GM10266 (cell line): ENCODE measurements around the gene WFDC2.
A peak's percentile ranks its signal among the peaks of the same experiment; 100 is the strongest.

ENCODE experiments used
- DNase-seq: peaks from one replicate; pipeline ENCODE4 v3.0.0; 2012; ENCODE audit errors: extremely low spot score
- TF ChIP-seq, protein P1 (sequence below): IDR thresholded peaks from 2 replicates; pipeline ENCODE4 v1.5.1; 2012; ENCODE audit warnings: mild to moderate bottlenecking, low read depth; ENCODE audit not compliant: control insufficient read depth, insufficient read depth; ENCODE audit errors: missing control alignments

The WFDC2 gene, protein sequence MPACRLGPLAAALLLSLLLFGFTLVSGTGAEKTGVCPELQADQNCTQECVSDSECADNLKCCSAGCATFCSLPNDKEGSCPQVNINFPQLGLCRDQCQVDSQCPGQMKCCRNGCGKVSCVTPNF

DNA sequence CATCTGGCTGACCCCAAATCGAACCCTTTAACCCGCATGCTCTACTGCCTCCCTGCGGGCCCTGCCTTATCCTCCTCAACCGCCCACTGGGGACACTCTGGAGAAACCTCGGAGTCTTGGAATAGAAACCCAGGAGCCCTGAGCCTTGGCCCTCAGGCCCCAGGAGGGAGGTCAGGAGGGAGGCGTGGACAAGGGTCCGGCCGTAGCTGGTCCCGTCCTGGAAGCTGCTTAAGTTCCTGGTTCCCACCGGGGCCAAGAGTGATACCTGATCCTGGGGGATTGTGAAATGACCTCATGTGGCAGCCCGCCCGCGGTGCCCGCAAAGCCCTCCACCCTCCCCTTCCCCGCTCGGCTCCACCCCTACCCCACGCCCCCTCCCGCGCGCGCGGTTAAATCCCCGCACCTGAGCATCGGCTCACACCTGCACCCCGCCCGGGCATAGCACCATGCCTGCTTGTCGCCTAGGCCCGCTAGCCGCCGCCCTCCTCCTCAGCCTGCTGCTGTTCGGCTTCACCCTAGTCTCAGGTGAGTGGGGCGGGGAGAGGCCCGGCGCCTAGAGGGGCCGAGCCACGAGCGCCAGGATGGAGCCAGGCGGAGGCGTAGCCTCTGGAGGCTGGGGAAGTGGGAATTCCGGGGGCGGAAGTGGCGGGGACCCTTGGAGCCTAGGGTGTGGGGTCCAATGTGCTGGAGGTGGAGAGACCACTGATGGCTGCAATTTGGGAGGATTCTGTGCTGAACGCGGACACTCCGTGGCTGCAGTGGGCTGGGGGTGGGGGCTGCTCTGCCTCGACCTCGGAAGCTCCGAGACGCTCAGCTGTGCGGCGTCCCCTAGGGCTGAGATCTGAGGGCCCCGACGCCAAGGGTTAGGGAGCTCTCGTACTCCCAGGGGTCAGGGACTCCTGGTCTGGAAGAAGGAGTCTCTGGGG is at the start of gene WFDC2:
Gene WFDC2, plus strand, starts transcription at position 418 of the 926 bp plus-strand sequence. Its CDS starts 29 bp downstream, at position 447.
- no peak for DNase-seq
- TF ChIP-seq, protein P1, sequence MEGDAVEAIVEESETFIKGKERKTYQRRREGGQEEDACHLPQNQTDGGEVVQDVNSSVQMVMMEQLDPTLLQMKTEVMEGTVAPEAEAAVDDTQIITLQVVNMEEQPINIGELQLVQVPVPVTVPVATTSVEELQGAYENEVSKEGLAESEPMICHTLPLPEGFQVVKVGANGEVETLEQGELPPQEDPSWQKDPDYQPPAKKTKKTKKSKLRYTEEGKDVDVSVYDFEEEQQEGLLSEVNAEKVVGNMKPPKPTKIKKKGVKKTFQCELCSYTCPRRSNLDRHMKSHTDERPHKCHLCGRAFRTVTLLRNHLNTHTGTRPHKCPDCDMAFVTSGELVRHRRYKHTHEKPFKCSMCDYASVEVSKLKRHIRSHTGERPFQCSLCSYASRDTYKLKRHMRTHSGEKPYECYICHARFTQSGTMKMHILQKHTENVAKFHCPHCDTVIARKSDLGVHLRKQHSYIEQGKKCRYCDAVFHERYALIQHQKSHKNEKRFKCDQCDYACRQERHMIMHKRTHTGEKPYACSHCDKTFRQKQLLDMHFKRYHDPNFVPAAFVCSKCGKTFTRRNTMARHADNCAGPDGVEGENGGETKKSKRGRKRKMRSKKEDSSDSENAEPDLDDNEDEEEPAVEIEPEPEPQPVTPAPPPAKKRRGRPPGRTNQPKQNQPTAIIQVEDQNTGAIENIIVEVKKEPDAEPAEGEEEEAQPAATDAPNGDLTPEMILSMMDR: peak; percentile 10

DNA sequence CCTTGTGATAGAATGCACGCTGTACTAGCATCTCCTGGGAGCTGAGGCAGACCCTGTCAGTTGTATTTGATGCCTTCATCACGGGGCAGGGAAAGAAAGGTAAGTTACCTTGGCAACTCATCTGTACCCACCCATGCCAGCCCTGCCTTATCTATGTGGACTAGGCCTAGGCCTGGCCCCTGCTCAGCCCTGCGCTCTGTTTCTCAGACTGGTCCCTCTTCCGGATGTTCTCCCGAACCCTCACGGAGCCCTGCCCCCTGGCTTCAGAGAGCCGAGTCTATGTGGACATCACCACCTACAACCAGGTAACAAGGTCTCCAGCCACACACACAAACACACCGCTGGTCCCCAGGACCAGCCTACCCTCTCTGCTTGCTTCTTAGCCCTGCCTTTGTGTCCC is 49.4 kb upstream of the WFDC2 start:
- TF ChIP-seq, protein P1: no peak
- DNase-seq: no peak

DNA sequence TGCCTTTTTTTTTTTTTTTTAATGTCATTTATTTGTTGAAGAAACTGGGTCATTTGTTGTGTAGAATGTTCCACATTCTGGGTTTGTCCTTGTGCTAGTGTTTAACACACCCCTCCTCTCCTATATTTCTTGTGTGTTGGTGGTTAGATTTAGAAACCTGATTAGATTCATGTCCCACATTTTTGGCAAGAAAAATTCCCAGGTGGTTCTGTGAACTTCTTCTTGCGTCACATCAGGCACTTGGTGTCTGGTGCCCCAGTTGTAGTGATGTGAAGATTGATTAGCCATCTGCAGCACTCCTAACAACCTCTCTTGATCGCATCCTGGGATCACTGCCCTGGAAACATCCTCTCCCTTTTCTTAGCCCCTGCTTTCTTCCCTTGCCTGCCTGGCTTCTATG is 45.9 kb upstream of the WFDC2 start:
- TF ChIP-seq, protein P1: no peak
- DNase-seq: no peak

DNA sequence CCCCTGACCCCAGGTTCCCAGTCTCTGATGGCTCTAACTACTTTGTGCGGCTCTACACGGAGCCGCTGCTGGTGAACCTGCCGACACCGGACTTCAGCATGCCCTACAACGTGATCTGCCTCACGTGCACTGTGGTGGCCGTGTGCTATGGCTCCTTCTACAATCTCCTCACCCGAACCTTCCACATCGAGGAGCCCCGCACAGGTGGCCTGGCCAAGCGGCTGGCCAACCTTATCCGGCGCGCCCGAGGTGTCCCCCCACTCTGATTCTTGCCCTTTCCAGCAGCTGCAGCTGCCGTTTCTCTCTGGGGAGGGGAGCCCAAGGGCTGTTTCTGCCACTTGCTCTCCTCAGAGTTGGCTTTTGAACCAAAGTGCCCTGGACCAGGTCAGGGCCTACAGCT is 44.0 kb upstream of the WFDC2 start:
- TF ChIP-seq, protein P1: no peak
- DNase-seq: no peak

DNA sequence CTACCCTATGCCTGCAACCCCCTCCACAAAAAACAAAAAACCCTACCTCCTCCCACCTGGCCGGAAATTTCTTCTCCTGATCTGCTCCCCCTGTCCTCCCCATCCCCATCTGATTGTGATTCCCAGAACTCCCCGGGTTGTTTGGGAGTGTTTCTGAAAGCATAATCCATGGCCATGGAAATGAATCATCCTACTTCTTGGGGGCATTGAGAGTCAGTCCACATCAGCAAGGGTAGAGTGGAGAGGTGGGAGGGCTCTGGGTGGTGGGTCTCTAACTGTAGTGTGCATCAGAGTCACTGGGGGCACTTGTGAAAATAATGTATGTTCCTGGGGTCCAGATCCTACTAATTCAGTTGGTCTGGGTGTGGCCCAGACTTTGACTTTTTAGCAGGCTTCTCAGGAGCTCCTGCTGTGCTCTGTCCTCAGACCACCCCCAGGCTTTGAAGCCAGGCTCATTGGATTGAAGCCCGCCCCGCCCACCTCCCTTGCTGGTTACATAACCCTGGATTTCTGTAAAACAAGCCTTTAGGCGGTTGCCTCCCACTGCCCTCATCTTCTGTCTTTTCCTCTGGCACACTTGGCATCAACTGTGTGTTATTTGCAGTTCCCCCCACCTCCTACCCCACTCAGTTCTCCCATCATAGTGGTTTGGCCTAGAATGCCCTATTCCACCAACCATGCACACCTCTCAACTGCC is 43.1 kb upstream of the WFDC2 start:
- TF ChIP-seq, protein P1: no peak
- no peak for DNase-seq

DNA sequence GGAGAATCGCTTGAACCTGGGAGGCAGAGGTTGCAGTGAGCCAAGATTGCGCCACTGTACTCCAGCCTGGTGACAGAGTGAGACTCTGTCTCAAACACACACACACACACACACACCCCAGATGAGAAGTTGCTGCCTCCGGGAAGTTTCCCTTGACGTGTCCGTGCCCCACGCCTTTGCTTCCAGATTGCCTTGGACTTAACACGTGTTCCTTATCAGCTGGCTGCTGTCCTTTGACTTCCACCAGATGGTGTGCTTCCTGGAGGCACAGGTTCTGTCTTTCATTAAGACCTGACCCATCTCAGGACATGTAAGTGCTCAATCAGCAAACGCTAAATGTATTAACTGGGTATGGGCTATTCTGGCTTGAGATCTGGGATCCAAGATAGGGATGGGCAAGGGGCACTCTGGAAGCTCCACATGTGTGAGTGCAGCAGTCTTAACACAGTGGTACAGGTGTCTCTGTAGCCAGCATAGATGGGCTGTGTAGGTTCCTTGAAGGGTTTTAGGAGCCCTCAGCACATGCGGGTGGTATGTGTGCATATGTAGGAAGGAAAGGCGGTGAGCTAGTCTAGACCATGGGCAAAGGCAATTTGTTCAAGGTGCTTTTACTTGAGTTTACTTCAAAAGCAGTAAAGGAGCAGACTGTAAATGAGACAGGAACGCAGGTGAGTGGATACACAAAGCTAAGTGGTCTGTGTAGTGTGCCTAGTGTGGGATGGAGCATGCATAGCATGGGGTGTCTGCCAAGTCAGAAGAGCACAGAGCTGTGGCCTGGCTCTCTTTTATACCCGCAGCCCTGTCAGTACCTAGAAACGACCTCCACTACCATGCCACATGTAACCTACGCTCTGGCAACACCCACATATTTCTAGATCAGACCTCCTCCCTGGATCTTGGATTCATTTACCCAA is 42.1 kb upstream of the WFDC2 start:
- TF ChIP-seq, protein P1: no peak
- no peak for DNase-seq
